Osteoblast (primary cell): ENCODE measurements around the gene PWWP2B. TPM values are rescaled to one million over a fixed set of nuclear protein-coding genes. Genes with fewer than 3 reads are reported as not detected.
A peak's percentile ranks its signal among the peaks of the same experiment; 100 is the strongest.

ENCODE experiments used
- DNase-seq: peaks from one replicate; pipeline ENCODE4 v3.0.0; 2011; ENCODE audit warnings: low spot score, mixed read lengths; ENCODE audit not compliant: insufficient read length; ENCODE audit errors: missing footprints
- H2AFZ ChIP-seq: 2 replicates; pipeline ENCODE4 v1.6.0; 2011; ENCODE audit warnings: mild to moderate bottlenecking, low read length
- H3K27ac ChIP-seq: 2 replicates; pipeline ENCODE4 v1.5.1; 2011; ENCODE audit warnings: mild to moderate bottlenecking, low read depth, low read length, moderate library complexity
- H3K27me3 ChIP-seq: 2 replicates; pipeline ENCODE4 v1.6.0; 2012; ENCODE audit warnings: mild to moderate bottlenecking, control low read depth, inconsistent platforms, low read length, moderate library complexity; ENCODE audit not compliant: insufficient read depth
- H3K36me3 ChIP-seq: 2 replicates; pipeline ENCODE4 v1.5.1; 2011; ENCODE audit warnings: mild to moderate bottlenecking, low read length, control low read depth, moderate library complexity; ENCODE audit not compliant: insufficient read depth
- H3K4me1 ChIP-seq: 2 replicates; pipeline ENCODE4 v1.5.1; 2011; ENCODE audit warnings: mild to moderate bottlenecking, low read length, control low read depth, moderate library complexity; ENCODE audit not compliant: insufficient read depth
- H3K4me2 ChIP-seq: 2 replicates; pipeline ENCODE4 v1.6.0; 2011; ENCODE audit warnings: mild to moderate bottlenecking, low read length; ENCODE audit not compliant: insufficient read depth
- H3K4me3 ChIP-seq: fragments of 200-600 bp; sonication (generic); 3 replicates; pipeline ENCODE4 v1.5.1; 2012; ENCODE audit warnings: mild to moderate bottlenecking, low read length, inconsistent platforms; ENCODE audit not compliant: insufficient read depth
- H3K79me2 ChIP-seq: 2 replicates; pipeline ENCODE4 v1.6.0; 2012; ENCODE audit warnings: mild to moderate bottlenecking, low read length, control low read depth, inconsistent platforms; ENCODE audit not compliant: insufficient read depth
- H3K9me3 ChIP-seq: 2 replicates; pipeline ENCODE4 v1.5.1; 2011; ENCODE audit warnings: low read depth, low read length, control low read depth
- H4K20me1 ChIP-seq: 2 replicates; pipeline ENCODE4 v1.6.0; 2012; ENCODE audit warnings: mild to moderate bottlenecking, low read length, control low read depth; ENCODE audit not compliant: insufficient read depth
- CTCF ChIP-seq: IDR thresholded peaks from 2 replicates; pipeline ENCODE4 v1.5.1; 2011; ENCODE audit warnings: mild to moderate bottlenecking, low read depth, low read length, moderate library complexity; ENCODE audit errors: extremely low read depth
- total RNA-seq: library from RNA; depleted of rRNA; stranded (reverse); fragments of >200 nt; gene quantifications from 2 replicates; pipeline ENCODE4 v1.2.3, GENCODE V29; 2012

The PWWP2B gene
- total RNA-seq, 1 donor, result 18.5 TPM

- Histone ChIP-seq H3K27ac (no peak overlapping the region), H4K20me1 (no peaks in the 10 kb centered on the region), H3K4me3 (no peak overlapping the region), H3K4me2 (peak overlapping the region; percentile 9), H3K79me2 (peaks cover 35% of the 10 kb centered on the region), H3K27me3 (no peaks in the 10 kb centered on the region), H2AFZ (peak overlapping the region; percentile 59), H3K4me1 (peaks cover 20% of the 10 kb centered on the region), H3K9me3 (no peaks in the 10 kb centered on the region), H3K36me3 (peaks cover 5% of the 10 kb centered on the region)
- no peak for DNase-seq
- no peak for TF ChIP-seq CTCF
Measured at GRCh38 chr10:132408367-132408781, 11.4 kb downstream of the PWWP2B start.

GRCh38 chr10:132408823-132409666 is 12.0 kb downstream of the PWWP2B start:
- no peaks in the 10 kb centered on the region for H4K20me1 ChIP-seq
- DNase-seq, result no peak
- no peak for TF ChIP-seq CTCF
- no peak overlapping the region for H3K4me2 ChIP-seq
- H3K27ac ChIP-seq, result no peak overlapping the region
- no peak overlapping the region for H3K4me3 ChIP-seq
- peaks cover 20% of the 10 kb centered on the region for H3K4me1 ChIP-seq
- no peaks in the 10 kb centered on the region for H3K9me3 ChIP-seq
- peaks cover 40% of the 10 kb centered on the region for H3K79me2 ChIP-seq
- H2AFZ ChIP-seq, result no peak overlapping the region
- peaks cover 5% of the 10 kb centered on the region for H3K36me3 ChIP-seq
- no peaks in the 10 kb centered on the region for H3K27me3 ChIP-seq

GRCh38 chr10:132409667-132410028 is 12.6 kb downstream of the PWWP2B start:
- H2AFZ ChIP-seq, result no peak overlapping the region
- H3K79me2 ChIP-seq, result peaks cover 42% of the 10 kb centered on the region
- peaks cover 5% of the 10 kb centered on the region for H3K36me3 ChIP-seq
- no peak for DNase-seq
- H3K27me3 ChIP-seq, result no peaks in the 10 kb centered on the region
- TF ChIP-seq CTCF, result no peak
- no peak overlapping the region for H3K27ac ChIP-seq
- no peak overlapping the region for H3K4me2 ChIP-seq
- H3K4me3 ChIP-seq, result no peak overlapping the region
- no peaks in the 10 kb centered on the region for H3K9me3 ChIP-seq
- peaks cover 20% of the 10 kb centered on the region for H3K4me1 ChIP-seq
- no peaks in the 10 kb centered on the region for H4K20me1 ChIP-seq

- H3K27ac ChIP-seq, result no peak overlapping the region
- no peaks in the 10 kb centered on the region for H3K9me3 ChIP-seq
- H3K4me3 ChIP-seq, result no peak overlapping the region
- TF ChIP-seq CTCF, result no peak
- no peak for DNase-seq
- H2AFZ ChIP-seq, result no peak overlapping the region
- no peaks in the 10 kb centered on the region for H3K27me3 ChIP-seq
- H3K4me1 ChIP-seq, result peaks cover 20% of the 10 kb centered on the region
- H3K4me2 ChIP-seq, result no peak overlapping the region
- H4K20me1 ChIP-seq, result no peaks in the 10 kb centered on the region
- H3K36me3 ChIP-seq, result peaks cover 5% of the 10 kb centered on the region
- peaks cover 43% of the 10 kb centered on the region for H3K79me2 ChIP-seq
Measured at GRCh38 chr10:132410056-132410778, 13.2 kb downstream of the PWWP2B start.
